CD4-positive, alpha-beta T cell treated with Interferon gamma for 1 hour (primary cell): Measurements from ENCODE around the gene RAD54L2.
"Not testable (repeated sequence)": the region's sequence is repeated elsewhere in the genome, so short reads cannot be mapped to it uniquely, and the experiment has no call there.

Experiments used
- DNase-seq: peaks from one replicate; pipeline ENCODE4 v3.0.0-alpha.2; 2020

RAD54L2 gene

GRCh38 chr3:51538459-51539290 lies at the start of gene RAD54L2:
Gene RAD54L2 (plus strand): TSS chr3:51538719. CDS start chr3:51590421, 51,702 bp downstream.
- DNase-seq: peak; percentile 66

GRCh38 chr3:51498876-51499738 lies 39.4 kb upstream of the RAD54L2 start:
- DNase-seq: peak; percentile 83

- peak; percentile 17 for DNase-seq
These were observed 37.8 kb upstream of the RAD54L2 start for GRCh38 chr3:51500632-51501131.

- peak; percentile 73 for DNase-seq
These were observed 36.5 kb upstream of the RAD54L2 start for GRCh38 chr3:51501833-51502561.

- no peak for DNase-seq
These were observed 36.0 kb upstream of the RAD54L2 start for GRCh38 chr3:51502562-51502910.

- DNase-seq: no peak
These were observed 35.5 kb upstream of the RAD54L2 start for GRCh38 chr3:51503007-51503406.

- DNase-seq: no peak
These were observed 30.3 kb upstream of the RAD54L2 start for GRCh38 chr3:51508255-51508654.

GRCh38 chr3:51510996-51511395 lies 27.5 kb upstream of the RAD54L2 start:
- no peak for DNase-seq

- DNase-seq: no peak
These were observed 24.3 kb upstream of the RAD54L2 start for GRCh38 chr3:51514210-51514609.

GRCh38 chr3:51519848-51520247 lies 18.7 kb upstream of the RAD54L2 start:
- no peak for DNase-seq

GRCh38 chr3:51520906-51521730 lies 17.4 kb upstream of the RAD54L2 start:
- DNase-seq: not testable (repeated sequence)

GRCh38 chr3:51522273-51522962 lies 16.1 kb upstream of the RAD54L2 start:
- DNase-seq: no peak

GRCh38 chr3:51524874-51525273 lies 13.6 kb upstream of the RAD54L2 start:
- DNase-seq: not testable (repeated sequence)

GRCh38 chr3:51530485-51530884 lies 8.0 kb upstream of the RAD54L2 start:
- no peak for DNase-seq

GRCh38 chr3:51535146-51536019 lies 3.1 kb upstream of the RAD54L2 start:
- DNase-seq: no peak

GRCh38 chr3:51537631-51538030 lies 888 bp upstream of the RAD54L2 start:
- not testable (repeated sequence) for DNase-seq

- DNase-seq: no peak
These were observed 432 bp upstream of the RAD54L2 start for GRCh38 chr3:51538115-51538458.

- DNase-seq: peak; percentile 2
These were observed 897 bp downstream of the RAD54L2 start for GRCh38 chr3:51539291-51539941.

- not testable (repeated sequence) for DNase-seq
These were observed 4.1 kb downstream of the RAD54L2 start for GRCh38 chr3:51542596-51542995.
